Femur (tissue), 1 donor: ENCODE measurements around the gene TYROBP.
"Not testable (repeated sequence)": the region's sequence is repeated elsewhere in the genome, so short reads cannot be mapped to it uniquely, and the experiment has no call there.

Experiments used
- DNase-seq: peaks from one replicate; pipeline ENCODE4 v3.0.0-alpha.2; 2017

The TYROBP gene

DNA sequence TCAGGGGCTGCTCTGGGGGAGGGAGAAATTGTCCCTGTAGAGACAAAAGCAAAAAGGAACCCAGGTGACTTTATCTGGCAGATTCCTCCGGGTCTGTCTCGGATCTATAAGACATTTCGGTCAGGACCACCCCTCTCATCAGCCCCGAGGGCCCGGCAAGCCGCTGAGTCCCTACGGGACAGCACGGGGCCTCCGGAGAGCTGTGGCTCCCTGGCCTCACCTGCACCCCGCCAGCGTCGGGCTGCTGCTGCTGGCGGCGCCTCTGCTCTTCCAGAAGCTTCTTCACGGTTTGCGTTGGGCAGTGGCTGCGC, 9.6 kb downstream of the TYROBP start:
- no peak for DNase-seq

DNA sequence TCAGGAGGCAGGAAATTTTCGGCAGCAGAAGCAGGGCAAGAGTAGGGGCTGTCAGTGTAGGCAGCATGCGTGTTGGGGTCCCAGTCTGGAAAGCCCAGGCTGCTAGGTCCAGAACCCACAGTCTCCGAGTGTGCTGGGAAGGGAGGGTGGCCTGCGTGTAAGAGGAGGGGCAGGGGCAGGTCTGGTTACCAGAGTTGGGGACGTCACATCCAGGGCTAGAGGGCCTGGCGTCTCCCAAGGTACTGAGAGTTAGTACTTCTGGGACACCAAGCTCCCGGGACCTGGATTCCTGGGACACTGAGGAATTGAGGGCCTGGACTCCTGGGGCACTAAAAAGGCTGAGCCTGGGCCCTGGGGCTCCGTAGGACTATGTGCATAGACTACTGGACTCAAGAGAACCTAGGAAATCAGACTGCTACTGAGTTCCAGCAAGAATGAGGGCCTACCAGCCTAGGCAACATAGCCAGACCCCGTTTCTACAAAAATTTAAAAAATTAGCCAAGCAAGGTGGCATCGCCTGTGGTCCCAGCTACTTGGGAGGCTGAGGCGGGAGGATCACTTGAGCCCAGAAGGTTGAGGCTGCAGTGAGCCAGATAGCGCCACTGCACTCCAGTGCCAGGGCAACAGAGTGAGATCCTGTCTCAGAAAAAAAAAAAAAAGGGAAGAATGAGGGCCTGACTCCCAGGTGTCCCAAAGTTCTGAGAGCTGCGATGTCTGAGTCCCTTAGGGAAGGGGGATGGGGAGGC, 10.2 kb downstream of the TYROBP start:
- DNase-seq: no peak

DNA sequence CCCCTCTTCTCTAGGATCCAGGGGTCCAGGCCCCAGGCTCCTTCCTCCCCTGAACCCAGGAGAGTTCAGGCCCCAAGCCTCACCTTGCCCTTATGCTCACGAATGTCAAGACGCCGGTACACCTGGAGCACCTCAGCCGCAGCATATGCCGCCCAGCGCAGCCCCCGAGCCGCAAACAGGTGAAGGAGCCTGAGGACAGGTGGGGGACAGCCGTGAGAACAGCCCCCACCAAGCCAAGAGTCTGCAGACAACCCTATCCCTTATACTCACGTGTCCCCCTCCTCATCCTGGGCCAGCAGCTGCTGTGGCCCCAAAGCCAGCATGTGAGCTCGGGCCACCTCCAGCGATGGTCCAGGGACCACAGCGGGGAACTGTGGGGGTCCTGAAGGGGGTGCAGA, 11.5 kb downstream of the TYROBP start:
- no peak for DNase-seq

GRCh38 chr19:35895911-35896642, 12.0 kb downstream of the TYROBP start:
- DNase-seq: no peak

DNA sequence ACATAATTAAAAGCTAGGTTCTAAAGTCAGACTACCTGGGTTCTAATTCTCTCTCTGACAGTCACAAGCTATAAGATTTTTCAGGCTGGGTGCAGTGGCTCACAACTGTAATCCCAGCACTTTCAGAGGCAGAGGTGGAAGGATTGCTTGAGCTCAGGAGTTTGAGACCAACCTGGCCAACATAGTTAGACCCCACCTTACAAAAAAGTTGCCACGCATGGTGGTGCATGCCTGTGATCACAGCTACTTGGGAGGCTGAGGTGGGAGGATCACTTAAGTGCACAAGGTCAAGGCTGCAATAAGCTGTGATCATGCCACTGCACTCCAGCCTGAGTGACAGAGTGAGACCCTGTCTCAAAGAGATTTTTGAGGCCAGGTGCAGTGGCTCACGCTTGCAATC, 13.8 kb downstream of the TYROBP start:
- DNase-seq: no peak

DNA sequence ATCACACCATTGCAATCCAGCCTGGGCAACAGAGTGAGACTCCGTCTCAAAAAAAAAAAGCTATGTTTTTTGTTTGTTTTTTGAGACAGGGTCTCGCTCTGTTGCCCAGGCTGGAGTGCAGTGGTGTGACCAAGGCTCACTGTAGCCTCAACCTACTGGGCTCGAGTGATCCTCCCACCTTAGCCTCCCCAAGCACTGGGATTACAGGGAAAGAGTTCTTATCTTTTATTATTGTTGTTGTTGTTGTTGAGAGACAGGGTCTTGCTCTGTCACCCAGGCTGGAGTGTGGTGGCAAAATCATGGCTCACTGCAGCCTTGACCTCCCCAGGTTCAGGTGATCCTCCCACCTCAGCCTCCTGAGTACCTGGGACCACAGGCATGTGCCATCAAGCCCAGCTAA, 16.3 kb downstream of the TYROBP start:
- DNase-seq: not testable (repeated sequence)

GRCh38 chr19:35890113-35890650, 17.9 kb downstream of the TYROBP start:
- DNase-seq: no peak

DNA sequence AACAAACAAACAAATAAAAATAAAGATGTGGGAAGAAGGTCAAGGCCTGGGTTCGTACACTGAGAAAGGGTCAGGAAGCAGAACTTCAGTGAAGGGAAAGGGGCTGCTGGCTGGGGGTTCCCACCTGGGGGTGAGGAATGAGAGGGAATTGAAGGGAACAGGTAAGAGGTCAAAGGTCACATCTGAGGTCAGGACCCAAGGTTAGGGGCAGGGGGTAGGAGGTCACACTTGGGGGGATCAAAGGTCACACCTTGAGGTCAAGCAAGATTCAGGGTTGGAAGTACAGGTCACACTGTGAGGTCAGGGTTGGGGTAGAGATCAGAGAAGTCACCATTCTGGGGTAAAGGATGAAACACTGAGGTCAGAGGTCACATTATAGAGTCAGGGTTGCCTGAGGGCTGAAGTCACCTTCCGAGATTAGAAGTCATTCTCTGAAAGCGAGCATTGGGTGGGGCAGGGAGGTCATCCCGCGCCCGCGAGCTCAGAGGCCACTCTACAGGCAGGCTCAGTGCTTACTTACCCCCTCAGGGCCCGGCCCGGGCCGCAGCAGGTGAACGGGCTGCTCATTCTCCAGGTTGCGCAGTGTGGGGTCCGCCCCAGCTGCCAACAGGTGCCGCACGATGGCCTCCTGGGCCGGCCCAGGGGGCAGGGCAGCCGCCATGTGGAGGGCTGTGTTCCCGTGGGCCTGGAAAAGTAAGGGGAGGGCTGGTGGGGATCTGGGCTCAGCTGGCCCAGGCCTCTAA, 18.6 kb downstream of the TYROBP start:
- DNase-seq: no peak

DNA sequence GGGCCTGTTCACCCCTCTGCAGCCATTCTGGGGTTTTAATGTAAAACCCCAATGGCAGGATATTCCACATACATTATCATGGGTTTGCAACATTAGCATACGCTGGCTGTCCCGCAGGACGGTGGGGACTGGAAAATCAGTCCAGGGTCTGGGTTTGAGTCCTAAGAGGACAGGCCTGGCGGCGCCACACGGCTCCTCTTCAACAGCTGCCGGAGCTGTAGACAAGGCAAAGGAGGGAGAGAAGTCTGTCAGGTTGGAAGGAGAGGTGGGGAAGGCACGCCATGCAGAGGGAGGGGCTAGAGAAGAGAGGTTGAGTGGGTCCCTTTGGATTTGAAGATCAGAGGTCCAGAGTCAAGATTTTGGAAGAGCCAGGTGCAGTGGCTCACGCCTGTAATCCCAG, 19.7 kb downstream of the TYROBP start:
- DNase-seq: no peak

DNA sequence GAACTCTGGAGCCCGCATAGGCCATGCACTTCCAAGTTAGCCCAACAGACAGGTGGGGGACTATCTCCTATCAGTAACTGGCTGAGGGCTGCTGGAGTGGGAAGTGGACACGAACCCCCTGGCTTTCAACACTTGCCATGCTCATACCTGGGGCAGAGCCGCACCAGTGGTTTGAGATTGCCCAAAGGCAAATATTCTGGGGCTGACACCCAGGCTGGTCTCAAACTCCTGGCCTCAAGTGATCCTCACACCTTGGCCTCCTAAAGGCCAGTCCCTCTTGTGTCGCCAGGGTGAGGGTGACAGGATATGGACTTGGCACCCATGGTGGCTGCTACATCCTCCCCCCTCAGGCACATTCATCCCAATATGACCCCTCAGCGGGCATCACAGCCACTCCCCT, 20.9 kb downstream of the TYROBP start:
- no peak for DNase-seq

DNA sequence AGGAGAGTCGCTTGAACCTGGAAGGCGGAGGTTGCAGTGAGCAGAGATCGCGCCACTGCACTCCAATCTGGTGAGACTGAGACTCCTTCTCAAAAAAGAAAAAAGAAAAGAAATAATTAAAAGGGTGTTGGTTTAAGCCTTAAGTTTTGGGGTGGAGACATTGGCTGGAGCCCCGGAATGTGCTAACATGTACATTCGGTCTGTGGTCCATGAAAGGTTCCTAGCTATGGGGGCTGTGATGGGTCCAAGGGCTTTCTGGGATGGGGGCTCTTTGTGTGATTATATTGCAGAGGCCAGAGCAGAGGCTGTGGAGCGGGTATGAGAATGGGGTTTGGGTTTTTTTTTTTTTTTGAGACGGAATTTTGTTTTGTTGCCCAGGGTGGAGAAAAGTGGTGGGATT, 22.2 kb downstream of the TYROBP start:
- DNase-seq: no peak

DNA sequence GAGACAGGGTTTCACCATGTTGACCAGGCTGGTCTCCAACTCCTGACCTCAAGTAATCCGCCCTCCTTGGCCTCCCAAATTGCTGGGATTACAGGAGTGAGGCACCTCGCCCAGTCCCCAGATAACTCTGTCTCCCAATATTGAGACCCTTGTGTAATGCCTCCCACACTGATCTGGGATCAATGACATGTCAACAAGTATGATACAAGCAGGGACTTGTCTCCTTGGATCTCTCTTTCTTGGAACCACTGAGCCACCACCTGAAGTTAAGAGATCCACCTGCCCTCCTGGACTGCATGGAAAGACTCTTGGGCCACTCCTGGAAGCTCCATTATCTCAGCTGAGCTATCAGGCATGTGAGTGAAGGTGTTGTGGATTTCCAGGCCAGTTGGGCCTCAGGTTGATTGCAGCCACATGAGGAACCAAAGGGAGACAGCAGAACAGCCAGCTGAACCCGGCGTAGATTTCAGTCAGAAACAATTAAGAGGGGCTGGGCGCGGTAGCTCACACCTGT, 22.8 kb downstream of the TYROBP start:
- no peak for DNase-seq

DNA sequence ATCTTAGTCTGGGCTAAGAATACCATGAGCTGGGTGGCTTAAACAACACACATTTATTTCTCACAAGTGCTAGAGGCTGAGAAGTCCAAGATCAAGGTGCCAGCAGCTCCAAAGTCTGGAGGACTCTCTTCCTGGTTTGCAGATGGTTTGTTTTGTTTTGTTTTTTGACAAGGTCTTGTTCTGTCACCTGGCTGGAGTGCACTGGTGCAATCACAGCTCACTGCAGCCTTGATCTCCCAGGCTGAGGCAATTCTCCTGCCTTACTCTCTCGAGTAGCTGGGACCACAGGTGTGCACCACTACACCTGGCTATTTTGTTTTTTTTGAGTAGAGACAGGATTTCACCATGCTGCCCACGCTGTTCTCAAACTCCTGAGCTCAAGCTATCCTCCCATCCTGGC, 24.2 kb downstream of the TYROBP start:
- DNase-seq: no peak

- DNase-seq: no peak
Measured at GRCh38 chr19:35882114-35882832, 25.8 kb downstream of the TYROBP start.

- DNase-seq: peak; percentile 92
Measured at GRCh38 chr19:35879770-35880317, 28.3 kb downstream of the TYROBP start.

DNA sequence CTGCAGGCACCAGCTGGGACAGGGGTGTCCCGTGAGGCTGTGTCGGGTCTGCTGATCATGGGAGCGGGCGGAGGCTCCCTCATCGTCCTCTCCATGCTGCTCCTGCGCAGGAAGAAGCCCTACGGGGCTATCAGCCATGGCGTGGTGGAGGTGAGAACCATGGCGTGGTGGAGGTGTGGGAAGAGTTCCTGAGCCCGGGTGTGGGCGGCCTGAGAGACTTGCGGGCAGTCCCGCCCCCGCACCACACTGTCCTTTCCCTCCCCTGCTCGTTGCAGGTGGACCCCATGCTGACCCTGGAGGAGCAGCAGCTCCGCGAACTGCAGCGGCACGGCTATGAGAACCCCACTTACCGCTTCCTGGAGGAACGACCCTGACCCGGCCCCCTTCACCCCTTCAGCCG, 29.0 kb downstream of the TYROBP start:
- DNase-seq: no peak

GRCh38 chr19:35874392-35874930, 33.6 kb downstream of the TYROBP start:
- DNase-seq: no peak

DNA sequence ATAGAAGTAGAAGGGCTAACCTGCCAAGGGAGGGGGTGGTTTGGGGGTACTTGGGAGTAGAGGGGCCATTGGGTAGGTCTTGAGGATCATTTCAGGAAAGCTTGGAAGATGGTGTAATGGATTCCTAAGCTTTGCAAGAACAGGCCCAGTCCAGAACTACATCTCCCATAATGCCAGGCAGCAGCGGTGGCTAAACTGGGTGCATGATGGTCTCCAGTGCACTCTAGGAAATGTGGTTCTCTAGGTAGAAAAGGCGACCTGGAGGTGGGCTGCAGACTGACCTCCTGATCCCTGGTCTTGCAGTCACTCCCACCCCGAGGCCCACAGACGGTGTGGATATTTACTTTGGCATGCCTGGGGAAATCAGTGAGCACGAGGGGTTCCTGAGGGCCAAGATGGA, 35.9 kb downstream of the TYROBP start:
- no peak for DNase-seq

DNA sequence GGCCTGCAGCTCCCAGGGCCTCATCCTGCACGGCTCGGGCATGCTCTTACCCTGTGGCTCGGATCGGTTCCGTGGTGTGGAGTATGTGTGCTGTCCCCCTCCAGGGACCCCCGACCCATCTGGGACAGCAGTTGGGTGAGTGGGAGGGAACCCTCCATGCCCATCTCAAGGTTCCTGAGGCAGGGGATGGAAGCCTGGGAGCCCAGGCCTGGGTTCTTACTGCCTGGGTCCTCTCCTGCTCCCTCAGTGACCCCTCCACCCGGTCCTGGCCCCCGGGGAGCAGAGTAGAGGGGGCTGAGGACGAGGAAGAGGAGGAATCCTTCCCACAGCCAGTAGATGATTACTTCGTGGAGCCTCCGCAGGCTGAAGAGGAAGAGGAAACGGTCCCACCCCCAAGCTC, 36.5 kb downstream of the TYROBP start:
- no peak for DNase-seq

- DNase-seq: no peak
Measured at GRCh38 chr19:35870798-35871197, 37.3 kb downstream of the TYROBP start.

GRCh38 chr19:35870124-35870736, 37.9 kb downstream of the TYROBP start:
- not testable (repeated sequence) for DNase-seq
